ENCODE results near the gene PIANP. TPM values are rescaled to one million over a fixed set of nuclear protein-coding genes. Genes with fewer than 3 reads are reported as not detected.

Gene PIANP
- total RNA-seq, 1 experiment from 2014 or later: not detected

DNA sequence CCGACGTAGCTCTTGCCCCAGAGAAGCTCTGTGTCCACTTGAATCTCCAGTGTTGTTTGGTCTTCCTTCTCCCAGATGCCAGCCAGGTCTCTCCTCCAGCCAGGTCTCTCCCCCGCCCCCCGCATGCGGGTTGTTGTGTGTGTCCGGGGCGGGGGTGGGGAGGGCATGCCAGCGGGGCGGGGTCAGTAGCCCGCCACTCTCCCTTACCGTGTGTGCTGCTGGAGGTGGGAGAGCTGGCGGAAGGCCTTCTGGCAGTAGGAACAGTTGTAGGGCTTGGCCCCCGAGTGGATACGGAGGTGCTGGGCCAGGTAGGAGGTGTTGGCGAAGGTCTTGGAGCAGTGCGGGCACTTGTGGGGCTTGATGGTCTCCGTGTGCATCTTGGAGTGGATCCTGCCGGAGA lies 28.5 kb downstream of the PIANP start:
- no peaks in the 10 kb centered on the region for H4K20me1 ChIP-seq (ENCODE audit: insufficient read depth)
- H3K36me3 ChIP-seq (ENCODE audit: control insufficient read depth in 1 of 2, insufficient read depth in 2 of 2, low read length in 2 of 2): peaks cover 65 to 76% of the 10 kb centered on the region in 2 experiments
- no peaks in the 10 kb centered on the region for H3K27me3 ChIP-seq (ENCODE audit: insufficient read depth, low read length)
- BruUV-seq (replicated peaks): no TSS peak
- no peak overlapping the region for H3K9ac ChIP-seq (ENCODE audit: low read length)
- no peaks in the 10 kb centered on the region for H3K9me3 ChIP-seq (ENCODE audit: control insufficient read depth in 1 of 2, insufficient read depth in 1 of 2, low read depth in 1 of 2, low read length in 2 of 2)
- no peak for ATAC-seq
- CTCF ChIA-PET: interaction anchor here (1.0 kb wide), 1 partner anchor 12 kb away, joined by 3 read pairs; no protein-coding TSS in a partner anchor
- no peak overlapping the region for H3K27ac ChIP-seq (ENCODE audit: low read depth, low read length)
- no peak overlapping the region for H3K4me2 ChIP-seq (ENCODE audit: low read length)
- TF ChIP-seq FOSL1 (IDR thresholded peaks at IDR 0.05; ENCODE audit: low read depth): no peak
- TF ChIP-seq EZH2phosphoT487 (IDR thresholded peaks at IDR 0.05; ENCODE audit: borderline replicate concordance): no peak
- no peak for TF ChIP-seq POLR2AphosphoS5 (IDR thresholded peaks at IDR 0.05; ENCODE audit: low read depth, low read length)
- TF ChIP-seq, protein P1, sequence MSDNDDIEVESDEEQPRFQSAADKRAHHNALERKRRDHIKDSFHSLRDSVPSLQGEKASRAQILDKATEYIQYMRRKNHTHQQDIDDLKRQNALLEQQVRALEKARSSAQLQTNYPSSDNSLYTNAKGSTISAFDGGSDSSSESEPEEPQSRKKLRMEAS (IDR thresholded peaks at IDR 0.05): no peak
- TF ChIP-seq TCF7L2 (IDR thresholded peaks at IDR 0.05; ENCODE audit: borderline replicate concordance, extremely low read depth, insufficient read depth, insufficient read length): no peak
- TF ChIP-seq, protein P2, sequence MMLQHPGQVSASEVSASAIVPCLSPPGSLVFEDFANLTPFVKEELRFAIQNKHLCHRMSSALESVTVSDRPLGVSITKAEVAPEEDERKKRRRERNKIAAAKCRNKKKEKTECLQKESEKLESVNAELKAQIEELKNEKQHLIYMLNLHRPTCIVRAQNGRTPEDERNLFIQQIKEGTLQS (IDR thresholded peaks at IDR 0.05): no peak
- no peak for TF ChIP-seq SRF (IDR thresholded peaks at IDR 0.05; ENCODE audit: low read depth)
- no peak for TF ChIP-seq RAD21 (IDR thresholded peaks at IDR 0.05; ENCODE audit: low read depth)
- TF ChIP-seq EGR1 (IDR thresholded peaks at IDR 0.05; ENCODE audit: low read depth): no peak
- TF ChIP-seq, protein P3, sequence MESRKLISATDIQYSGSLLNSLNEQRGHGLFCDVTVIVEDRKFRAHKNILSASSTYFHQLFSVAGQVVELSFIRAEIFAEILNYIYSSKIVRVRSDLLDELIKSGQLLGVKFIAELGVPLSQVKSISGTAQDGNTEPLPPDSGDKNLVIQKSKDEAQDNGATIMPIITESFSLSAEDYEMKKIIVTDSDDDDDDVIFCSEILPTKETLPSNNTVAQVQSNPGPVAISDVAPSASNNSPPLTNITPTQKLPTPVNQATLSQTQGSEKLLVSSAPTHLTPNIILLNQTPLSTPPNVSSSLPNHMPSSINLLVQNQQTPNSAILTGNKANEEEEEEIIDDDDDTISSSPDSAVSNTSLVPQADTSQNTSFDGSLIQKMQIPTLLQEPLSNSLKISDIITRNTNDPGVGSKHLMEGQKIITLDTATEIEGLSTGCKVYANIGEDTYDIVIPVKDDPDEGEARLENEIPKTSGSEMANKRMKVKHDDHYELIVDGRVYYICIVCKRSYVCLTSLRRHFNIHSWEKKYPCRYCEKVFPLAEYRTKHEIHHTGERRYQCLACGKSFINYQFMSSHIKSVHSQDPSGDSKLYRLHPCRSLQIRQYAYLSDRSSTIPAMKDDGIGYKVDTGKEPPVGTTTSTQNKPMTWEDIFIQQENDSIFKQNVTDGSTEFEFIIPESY (IDR thresholded peaks at IDR 0.05; ENCODE audit: extremely low read depth, insufficient replicate concordance, low read length): no peak
- no peak for TF ChIP-seq JUND (IDR thresholded peaks at IDR 0.05)
- TF ChIP-seq ELF1 (IDR thresholded peaks at IDR 0.05; ENCODE audit: borderline replicate concordance, low read depth): no peak
- TF ChIP-seq, protein P4, sequence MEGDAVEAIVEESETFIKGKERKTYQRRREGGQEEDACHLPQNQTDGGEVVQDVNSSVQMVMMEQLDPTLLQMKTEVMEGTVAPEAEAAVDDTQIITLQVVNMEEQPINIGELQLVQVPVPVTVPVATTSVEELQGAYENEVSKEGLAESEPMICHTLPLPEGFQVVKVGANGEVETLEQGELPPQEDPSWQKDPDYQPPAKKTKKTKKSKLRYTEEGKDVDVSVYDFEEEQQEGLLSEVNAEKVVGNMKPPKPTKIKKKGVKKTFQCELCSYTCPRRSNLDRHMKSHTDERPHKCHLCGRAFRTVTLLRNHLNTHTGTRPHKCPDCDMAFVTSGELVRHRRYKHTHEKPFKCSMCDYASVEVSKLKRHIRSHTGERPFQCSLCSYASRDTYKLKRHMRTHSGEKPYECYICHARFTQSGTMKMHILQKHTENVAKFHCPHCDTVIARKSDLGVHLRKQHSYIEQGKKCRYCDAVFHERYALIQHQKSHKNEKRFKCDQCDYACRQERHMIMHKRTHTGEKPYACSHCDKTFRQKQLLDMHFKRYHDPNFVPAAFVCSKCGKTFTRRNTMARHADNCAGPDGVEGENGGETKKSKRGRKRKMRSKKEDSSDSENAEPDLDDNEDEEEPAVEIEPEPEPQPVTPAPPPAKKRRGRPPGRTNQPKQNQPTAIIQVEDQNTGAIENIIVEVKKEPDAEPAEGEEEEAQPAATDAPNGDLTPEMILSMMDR (IDR thresholded peaks at IDR 0.05 in 2 of 3, conservative IDR thresholded peaks at IDR 0.05 in 1 of 3; ENCODE audit: borderline replicate concordance in 1 of 3, insufficient read depth in 1 of 3, low read depth in 2 of 3, low read length in 2 of 3): no peak
- TF ChIP-seq EZH2 (IDR thresholded peaks at IDR 0.05): no peak
- no peak for DNase-seq (ENCODE audit: low read depth, low spot score)
- POLR2A ChIA-PET: no interaction called here
- peaks cover 43% of the 10 kb centered on the region for H3K79me2 ChIP-seq (ENCODE audit: insufficient read depth, low read length)
- H3K4me1 ChIP-seq (ENCODE audit: control insufficient read depth in 1 of 2, insufficient read depth in 2 of 2, low read length in 2 of 2): no peaks in the 10 kb centered on the region
- no peaks in the 10 kb centered on the region for H3K9me2 ChIP-seq (ENCODE audit: insufficient read depth)
- intact Hi-C loops (cut with micrococcal nuclease): no loop called here
- no peak overlapping the region for H3K4me3 ChIP-seq (replicated peaks in 1 of 2; ENCODE audit: low read depth in 1 of 2, low read length in 2 of 2)
- no peak overlapping the region for H2AFZ ChIP-seq (ENCODE audit: low read depth, low read length, poor library complexity, severe bottlenecking)
- RAD21 ChIA-PET (ENCODE audit: low non-redundant PET in 1 of 2, low total read pairs in 2 of 2, uncharacterized antibody in 2 of 2, unreplicated experiment in 2 of 2): no interaction called here
